Measurements from ENCODE around the gene TAPT1. TPM values are rescaled to one million over a fixed set of nuclear protein-coding genes. Genes with fewer than 3 reads are reported as not detected.

The TAPT1 gene
- polyA plus RNA-seq, 3 donors, result 8.9 to 17.0 (median 12.8) TPM

GRCh38 chr4:16124232-16124631 is 102.0 kb downstream of the TAPT1 start:
- WGBS, 3 donors, result 62 to 90% (median 64%) methylated on average over 4 of the region's 4 CpGs
- H3K27ac ChIP-seq (ENCODE audit: low read depth, low read length), result no peak overlapping the region

- H3K27ac ChIP-seq (ENCODE audit: low read depth, low read length), result no peak overlapping the region
- WGBS, 3 donors, result 59 to 67% (median 62%) methylated on average over 7 of the region's 7 CpGs
Observed at GRCh38 chr4:16123356-16124084, 102.8 kb downstream of the TAPT1 start.

GRCh38 chr4:16122784-16123183 is 103.5 kb downstream of the TAPT1 start:
- H3K27ac ChIP-seq (ENCODE audit: low read depth, low read length), result no peak overlapping the region
- WGBS, 3 donors, result 53 to 77% (median 63%) methylated on average over 5 of the region's 5 CpGs

GRCh38 chr4:16122308-16122711 is 104.0 kb downstream of the TAPT1 start:
- 26 to 87% (median 41%) methylated on average over 4 of the region's 4 CpGs for WGBS, 3 donors
- no peak overlapping the region for H3K27ac ChIP-seq (ENCODE audit: low read depth, low read length)

GRCh38 chr4:16120720-16121119 is 105.6 kb downstream of the TAPT1 start:
- no peak overlapping the region for H3K27ac ChIP-seq (ENCODE audit: low read depth, low read length)
- 84 to 94% (median 85%) methylated on average over 4 of the region's 4 CpGs for WGBS, 3 donors

- H3K27ac ChIP-seq (ENCODE audit: low read depth, low read length), result no peak overlapping the region
- 63 to 92% (median 92%) methylated on average over 4 of the region's 4 CpGs for WGBS, 3 donors
Observed at GRCh38 chr4:16119981-16120380, 106.3 kb downstream of the TAPT1 start.

- no peak overlapping the region for H3K27ac ChIP-seq (ENCODE audit: low read depth, low read length)
Observed at GRCh38 chr4:16118090-16118489, 108.2 kb downstream of the TAPT1 start.

GRCh38 chr4:16117164-16117563 is 109.1 kb downstream of the TAPT1 start:
- H3K27ac ChIP-seq (ENCODE audit: low read depth, low read length), result no peak overlapping the region
- WGBS, 3 donors, result 82 to 87% (median 85%) methylated on average over 5 of the region's 5 CpGs

More at GRCh38 chr4:16118090-16118489, 108.2 kb downstream of the TAPT1 start:
- 60 to 74% (median 71%) methylated on average over 2 of the region's 2 CpGs for WGBS, 3 donors

GRCh38 chr4:16116493-16116990 is 109.7 kb downstream of the TAPT1 start:
- no peak overlapping the region for H3K27ac ChIP-seq (ENCODE audit: low read depth, low read length)
- 50 to 91% (median 83%) methylated on average over 3 of the region's 3 CpGs for WGBS, 3 donors

- 85 to 95% (median 90%) methylated on average over 7 of the region's 7 CpGs for WGBS, 3 donors
Observed at GRCh38 chr4:16116019-16116418, 110.3 kb downstream of the TAPT1 start.

GRCh38 chr4:16114546-16114945 is 111.7 kb downstream of the TAPT1 start:
- H3K27ac ChIP-seq (ENCODE audit: low read depth, low read length), result no peak overlapping the region
- 88 to 94% (median 89%) methylated on average over 6 of the region's 6 CpGs for WGBS, 3 donors

More at GRCh38 chr4:16116019-16116418, 110.3 kb downstream of the TAPT1 start:
- no peak overlapping the region for H3K27ac ChIP-seq (ENCODE audit: low read depth, low read length)

- H3K27ac ChIP-seq (ENCODE audit: low read depth, low read length), result no peak overlapping the region
- 76 to 91% (median 88%) methylated on average over 3 of the region's 3 CpGs for WGBS, 3 donors
Observed at GRCh38 chr4:16113741-16114140, 112.5 kb downstream of the TAPT1 start.

- no peak overlapping the region for H3K27ac ChIP-seq (ENCODE audit: low read depth, low read length)
- 91 to 94% (median 94%) methylated on average over 5 of the region's 5 CpGs for WGBS, 3 donors
Observed at GRCh38 chr4:16111533-16111932, 114.7 kb downstream of the TAPT1 start.

GRCh38 chr4:16110661-16111290 is 115.5 kb downstream of the TAPT1 start:
- WGBS, 3 donors, result 69 to 83% (median 83%) methylated on average over 3 of the region's 3 CpGs

More at GRCh38 chr4:16110661-16111290, 115.5 kb downstream of the TAPT1 start:
- no peak overlapping the region for H3K27ac ChIP-seq (ENCODE audit: low read depth, low read length)

Other genes with a start within 250 kb of the TAPT1 start
- gene PROM1, start 142.4 kb downstream of the TAPT1 start, polyA plus RNA-seq, result 1 to 10 TPM in 1 of 3 donors, under 1 TPM in 1, not detected in 1; 0.33 to 7.1 TPM

Measured in adipose tissue (tissue), 3 donors.